ENCODE results near the gene RAPGEF2.

Gene RAPGEF2

GRCh38 chr4:159188646-159189045 is 85.8 kb downstream of the RAPGEF2 start:
- DNase-seq, result no peak
- TF ChIP-seq, protein P1, sequence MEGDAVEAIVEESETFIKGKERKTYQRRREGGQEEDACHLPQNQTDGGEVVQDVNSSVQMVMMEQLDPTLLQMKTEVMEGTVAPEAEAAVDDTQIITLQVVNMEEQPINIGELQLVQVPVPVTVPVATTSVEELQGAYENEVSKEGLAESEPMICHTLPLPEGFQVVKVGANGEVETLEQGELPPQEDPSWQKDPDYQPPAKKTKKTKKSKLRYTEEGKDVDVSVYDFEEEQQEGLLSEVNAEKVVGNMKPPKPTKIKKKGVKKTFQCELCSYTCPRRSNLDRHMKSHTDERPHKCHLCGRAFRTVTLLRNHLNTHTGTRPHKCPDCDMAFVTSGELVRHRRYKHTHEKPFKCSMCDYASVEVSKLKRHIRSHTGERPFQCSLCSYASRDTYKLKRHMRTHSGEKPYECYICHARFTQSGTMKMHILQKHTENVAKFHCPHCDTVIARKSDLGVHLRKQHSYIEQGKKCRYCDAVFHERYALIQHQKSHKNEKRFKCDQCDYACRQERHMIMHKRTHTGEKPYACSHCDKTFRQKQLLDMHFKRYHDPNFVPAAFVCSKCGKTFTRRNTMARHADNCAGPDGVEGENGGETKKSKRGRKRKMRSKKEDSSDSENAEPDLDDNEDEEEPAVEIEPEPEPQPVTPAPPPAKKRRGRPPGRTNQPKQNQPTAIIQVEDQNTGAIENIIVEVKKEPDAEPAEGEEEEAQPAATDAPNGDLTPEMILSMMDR (IDR thresholded peaks at IDR 0.05), result no peak
- H3K27ac ChIP-seq, result no peak overlapping the region
- no peaks in the 10 kb centered on the region for H3K27me3 ChIP-seq
- intact Hi-C loops (cut with DNase I; ENCODE audit: low total_unique reads), result no loop called here
- H3K4me1 ChIP-seq, result peaks cover 0 to 55% (median 8%) of the 10 kb centered on the region in 4 donors
- H3K4me3 ChIP-seq, result no peak overlapping the region
- no peaks in the 10 kb centered on the region for H3K9me3 ChIP-seq
- no peaks in the 10 kb centered on the region for H3K36me3 ChIP-seq

DNA sequence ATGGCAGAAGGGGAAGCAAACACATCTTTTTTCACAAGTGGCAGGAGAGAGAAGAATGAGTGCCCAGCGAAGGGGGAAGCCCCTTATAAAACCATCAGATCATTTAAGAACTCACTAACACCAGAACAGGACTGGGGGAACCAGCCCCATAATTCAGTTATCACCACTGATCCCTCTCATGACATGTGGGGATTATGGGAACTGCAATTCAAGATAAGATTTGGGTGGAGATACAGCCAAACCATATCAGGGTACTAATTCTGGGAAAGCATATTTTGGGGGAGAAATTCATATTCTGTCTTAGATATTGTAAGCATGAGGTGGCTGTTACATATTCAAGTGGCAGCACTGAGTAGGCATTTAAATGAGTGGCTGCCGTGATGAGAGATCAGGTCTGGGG is 87.8 kb downstream of the RAPGEF2 start:
- Histone ChIP-seq H3K36me3 (no peaks in the 10 kb centered on the region), H3K9me3 (no peaks in the 10 kb centered on the region), H3K4me1 (peaks cover 0 to 50% (median 5%) of the 10 kb centered on the region in 4 donors), H3K27me3 (no peaks in the 10 kb centered on the region), H3K27ac (no peak overlapping the region), H3K4me3 (no peak overlapping the region)
- no peak for DNase-seq
- intact Hi-C loops (cut with DNase I; ENCODE audit: low total_unique reads), result no loop called here
- TF ChIP-seq, protein P1 (IDR thresholded peaks at IDR 0.05), result no peak

- Histone ChIP-seq H3K4me1 (peaks cover 0 to 36% (median 3%) of the 10 kb centered on the region in 4 donors), H3K4me3 (no peak overlapping the region), H3K27ac (no peak overlapping the region), H3K27me3 (no peaks in the 10 kb centered on the region), H3K9me3 (no peaks in the 10 kb centered on the region), H3K36me3 (no peaks in the 10 kb centered on the region)
- DNase-seq, result no peak
- TF ChIP-seq, protein P1 (IDR thresholded peaks at IDR 0.05), result peak in 1 of 2 experiments; percentile 10
- intact Hi-C loops (cut with DNase I; ENCODE audit: low total_unique reads), result no loop called here
Measured at GRCh38 chr4:159191989-159192388, 89.1 kb downstream of the RAPGEF2 start.

- DNase-seq, result no peak
- Histone ChIP-seq H3K4me1 (peaks cover 0 to 35% (median 3%) of the 10 kb centered on the region in 4 donors), H3K36me3 (no peaks in the 10 kb centered on the region), H3K27ac (no peak overlapping the region), H3K27me3 (no peaks in the 10 kb centered on the region), H3K4me3 (no peak overlapping the region), H3K9me3 (no peaks in the 10 kb centered on the region)
- intact Hi-C loops (cut with DNase I; ENCODE audit: low total_unique reads), result no loop called here
- TF ChIP-seq, protein P1 (IDR thresholded peaks at IDR 0.05), result no peak
Measured at GRCh38 chr4:159193046-159193620, 90.3 kb downstream of the RAPGEF2 start.

- intact Hi-C loops (cut with DNase I; ENCODE audit: low total_unique reads), result no loop called here
Measured at GRCh38 chr4:159195361-159195769, 92.5 kb downstream of the RAPGEF2 start.

More at GRCh38 chr4:159195361-159195769, 92.5 kb downstream of the RAPGEF2 start:
- H3K36me3 ChIP-seq, result no peaks in the 10 kb centered on the region
- no peak overlapping the region for H3K27ac ChIP-seq
- TF ChIP-seq, protein P1 (IDR thresholded peaks at IDR 0.05), result no peak
- no peak for DNase-seq
- no peaks in the 10 kb centered on the region for H3K27me3 ChIP-seq
- no peaks in the 10 kb centered on the region for H3K9me3 ChIP-seq
- no peak overlapping the region for H3K4me3 ChIP-seq
- peaks cover 0 to 26% (median 2%) of the 10 kb centered on the region in 4 donors for H3K4me1 ChIP-seq

Measured in tibial artery (tissue), 4 donors.